Neural cell (in vitro differentiated cells): ENCODE results near the gene PLXNA2. TPM values are rescaled to one million over a fixed set of nuclear protein-coding genes. Genes with fewer than 3 reads are reported as not detected.
A peak's percentile ranks its signal among the peaks of the same experiment; 100 is the strongest.

Experiments used
- H2AFZ ChIP-seq: fragments of 200-600, 300-800 bp; sonication (generic), shearing (Covaris generic); 2 replicates; pipeline ENCODE4 v1.6.0; 2014; ENCODE audit warnings: low read depth, mild to moderate bottlenecking, antibody characterized with exemption, low read length, moderate library complexity
- H3F3A ChIP-seq: fragments of 200-600 bp; shearing (Covaris generic); 2 replicates; pipeline ENCODE4 v1.6.1; 2016; ENCODE audit warnings: mild to moderate bottlenecking, moderate library complexity, mixed read lengths, antibody characterized with exemption, low read length; ENCODE audit not compliant: insufficient read depth, poor library complexity, severe bottlenecking
- H3K27ac ChIP-seq: fragments of 200-600, 300-800 bp; sonication (generic), shearing (Covaris generic); 2 replicates; pipeline ENCODE4 v1.5.1; 2014; ENCODE audit warnings: mild to moderate bottlenecking, low read length, moderate library complexity
- H3K27me3 ChIP-seq: fragments of 300-800, 200-600 bp; sonication (generic), shearing (Covaris generic); 2 replicates; pipeline ENCODE4 v1.6.0; 2014; ENCODE audit warnings: mild to moderate bottlenecking, low read depth, low read length, moderate library complexity; ENCODE audit not compliant: insufficient read depth
- H3K36me3 ChIP-seq: fragments of 300-800, 200-600 bp; sonication (generic), shearing (Covaris generic); 2 replicates; pipeline ENCODE4 v1.5.1; 2014; ENCODE audit warnings: mild to moderate bottlenecking, antibody characterized with exemption, low read length, moderate library complexity; ENCODE audit not compliant: insufficient read depth
- H3K4me2 ChIP-seq: fragments of 300-800, 200-600 bp; sonication (generic), shearing (Covaris generic); 2 replicates; pipeline ENCODE4 v1.6.0; 2014; ENCODE audit warnings: mild to moderate bottlenecking, low read length
- H3K4me3 ChIP-seq: fragments of 300-800, 200-600 bp; sonication (generic), shearing (Covaris generic); 2 replicates; pipeline ENCODE4 v1.5.1; 2014; ENCODE audit warnings: mild to moderate bottlenecking, low read length, moderate library complexity
- H3K79me2 ChIP-seq: fragments of 200-600 bp; shearing (Covaris generic); replicated peaks from 2 replicates; pipeline ENCODE4 v1.6.0; 2014; ENCODE audit warnings: mild to moderate bottlenecking, low read length, moderate library complexity; ENCODE audit not compliant: insufficient read depth
- H3K9ac ChIP-seq: fragments of 300-800, 200-600 bp; sonication (generic), shearing (Covaris generic); 2 replicates; pipeline ENCODE4 v1.6.1; 2016; ENCODE audit warnings: mild to moderate bottlenecking, low read length, mixed read lengths
- H3K9me2 ChIP-seq: fragments of 200-600 bp; shearing (Covaris generic); 2 replicates; pipeline ENCODE4 v1.6.1; 2016; ENCODE audit warnings: mild to moderate bottlenecking, low read length, mixed read lengths; ENCODE audit not compliant: insufficient read depth
- H3K9me3 ChIP-seq: fragments of 200-600, 300-800 bp; sonication (generic), shearing (Covaris generic); 2 replicates; pipeline ENCODE4 v1.6.1; 2016; ENCODE audit warnings: mild to moderate bottlenecking, mixed run types, low read length, moderate library complexity, mixed read lengths
- H4K20me1 ChIP-seq: fragments of 200-600 bp; shearing (Covaris generic); 2 replicates; pipeline ENCODE4 v1.6.1; 2016; ENCODE audit warnings: mild to moderate bottlenecking, mixed run types; ENCODE audit not compliant: insufficient read depth
- EP300 ChIP-seq: fragments of 450-650 bp; conservative IDR thresholded peaks from 2 replicates; pipeline ENCODE4 v1.6.1; 2014; ENCODE audit warnings: antibody characterized with exemption, mild to moderate bottlenecking, moderate library complexity; ENCODE audit not compliant: poor library complexity, severe bottlenecking
- EZH2 ChIP-seq: fragments of 200-600, 300-800 bp; shearing (Covaris generic), sonication (generic); IDR thresholded peaks from 2 replicates; pipeline ENCODE4 v1.6.1; 2014; ENCODE audit warnings: antibody characterized with exemption, low read length, borderline replicate concordance, mild to moderate bottlenecking; ENCODE audit not compliant: insufficient read depth, poor library complexity, severe bottlenecking
- MXI1 ChIP-seq: fragments of 450-650 bp; conservative IDR thresholded peaks from 2 replicates; pipeline ENCODE4 v1.6.1; 2014; ENCODE audit warnings: antibody characterized with exemption, mild to moderate bottlenecking; ENCODE audit not compliant: poor library complexity, severe bottlenecking
- POLR2AphosphoS5 ChIP-seq: IDR thresholded peaks from 2 replicates; pipeline ENCODE4 v1.6.1; 2012
- RAD21 ChIP-seq: fragments of 450-650 bp; conservative IDR thresholded peaks from 2 replicates; pipeline ENCODE4 v1.6.1; 2014; ENCODE audit warnings: antibody characterized with exemption, mild to moderate bottlenecking, moderate library complexity
- REST ChIP-seq: IDR thresholded peaks from 2 replicates; pipeline ENCODE4 v1.6.1; 2012; ENCODE audit warnings: borderline replicate concordance
- SMC3 ChIP-seq: fragments of 450-650 bp; conservative IDR thresholded peaks from 2 replicates; pipeline ENCODE4 v1.6.1; 2014; ENCODE audit warnings: antibody characterized with exemption, mild to moderate bottlenecking, moderate library complexity; ENCODE audit not compliant: poor library complexity
- TAF1 ChIP-seq: IDR thresholded peaks from 2 replicates; pipeline ENCODE4 v1.6.1; 2012; ENCODE audit warnings: low read depth
- polyA plus RNA-seq: library from polyadenylated mRNA; depleted of rRNA; stranded (reverse); fragments of >200 nt; gene quantifications from 2 replicates; pipeline ENCODE4 v1.2.3, GENCODE V29; 2014
- TF ChIP-seq, protein P1 (sequence below): fragments of 450-650 bp; IDR thresholded peaks from 2 replicates; pipeline ENCODE4 v1.5.1; 2014; ENCODE audit warnings: antibody characterized with exemption, mild to moderate bottlenecking, moderate library complexity; ENCODE audit not compliant: poor library complexity, severe bottlenecking

The PLXNA2 gene
- polyA plus RNA-seq, 1 donor from 2014 or later: 30.6 TPM

DNA sequence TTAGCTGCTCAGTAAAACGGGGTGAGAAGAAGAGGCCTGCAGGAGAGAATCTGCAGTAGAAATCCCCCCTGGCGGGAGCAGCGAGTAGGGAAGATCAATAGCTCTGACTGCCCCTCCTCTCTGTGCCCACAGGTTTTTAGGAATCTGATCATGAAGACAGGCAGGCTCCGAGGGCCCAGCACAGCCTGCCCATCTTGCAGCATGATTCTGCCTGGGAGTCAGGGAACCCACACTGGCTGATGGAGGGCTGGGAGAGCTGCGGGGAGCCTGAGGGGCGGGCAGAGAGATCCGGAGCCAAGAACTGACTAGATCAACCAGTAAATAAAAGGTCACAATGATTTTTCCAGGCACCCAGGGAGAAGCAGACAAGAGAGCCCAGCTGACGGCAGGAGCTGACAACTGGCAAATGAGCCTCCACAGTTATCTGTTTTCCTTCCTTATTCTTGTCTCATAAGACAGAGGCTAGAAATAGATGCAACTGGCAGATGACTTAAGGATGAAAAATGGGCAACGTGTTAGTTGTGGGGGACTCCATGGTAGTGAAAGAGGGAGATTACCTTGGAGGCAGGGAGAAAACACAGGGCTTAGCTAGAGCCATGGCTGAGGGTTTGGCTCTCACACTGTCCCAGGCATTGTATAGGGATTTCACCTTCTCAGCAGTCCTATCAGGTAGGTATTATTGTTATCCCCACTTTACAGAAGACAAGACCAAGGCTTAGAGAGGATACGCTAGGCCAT, 116.2 kb downstream of the PLXNA2 start:
- TF ChIP-seq TAF1: no peak
- TF ChIP-seq EP300: peak; percentile 36
- H3K9me2 ChIP-seq: no peaks in the 10 kb centered on the region
- peaks cover 5% of the 10 kb centered on the region for H3F3A ChIP-seq
- no peaks in the 10 kb centered on the region for H3K36me3 ChIP-seq
- no peaks in the 10 kb centered on the region for H3K79me2 ChIP-seq
- H3K4me3 ChIP-seq: peak overlapping the region; percentile 23
- no peaks in the 10 kb centered on the region for H3K27me3 ChIP-seq
- peak overlapping the region; percentile 65 for H3K27ac ChIP-seq
- no peaks in the 10 kb centered on the region for H3K9me3 ChIP-seq
- peak overlapping the region; percentile 45 for H3K9ac ChIP-seq
- no peak overlapping the region for H3K4me2 ChIP-seq
- H4K20me1 ChIP-seq: no peaks in the 10 kb centered on the region
- H2AFZ ChIP-seq: no peak overlapping the region

- Histone ChIP-seq H3K9ac (peak overlapping the region; percentile 45), H3K27ac (peak overlapping the region; percentile 65), H3K36me3 (no peaks in the 10 kb centered on the region), H3K4me2 (no peak overlapping the region), H3K9me2 (no peaks in the 10 kb centered on the region), H3F3A (peaks cover 5% of the 10 kb centered on the region), H2AFZ (no peak overlapping the region), H3K27me3 (no peaks in the 10 kb centered on the region), H3K9me3 (no peaks in the 10 kb centered on the region), H3K4me3 (peak overlapping the region; percentile 23), H4K20me1 (no peaks in the 10 kb centered on the region), H3K79me2 (no peaks in the 10 kb centered on the region)
- TF ChIP-seq REST: no peak
- TF ChIP-seq EP300: no peak
- TF ChIP-seq TAF1: no peak
- TF ChIP-seq POLR2AphosphoS5: no peak
- TF ChIP-seq SMC3: no peak
These were observed 116.9 kb downstream of the PLXNA2 start for GRCh38 chr1:208127284-208127683.

- no peak for TF ChIP-seq MXI1
- TF ChIP-seq TAF1: no peak
- no peak for TF ChIP-seq EP300
- TF ChIP-seq POLR2AphosphoS5: no peak
- TF ChIP-seq RAD21: no peak
- no peak for TF ChIP-seq REST
- no peak for TF ChIP-seq SMC3
- TF ChIP-seq, protein P1, sequence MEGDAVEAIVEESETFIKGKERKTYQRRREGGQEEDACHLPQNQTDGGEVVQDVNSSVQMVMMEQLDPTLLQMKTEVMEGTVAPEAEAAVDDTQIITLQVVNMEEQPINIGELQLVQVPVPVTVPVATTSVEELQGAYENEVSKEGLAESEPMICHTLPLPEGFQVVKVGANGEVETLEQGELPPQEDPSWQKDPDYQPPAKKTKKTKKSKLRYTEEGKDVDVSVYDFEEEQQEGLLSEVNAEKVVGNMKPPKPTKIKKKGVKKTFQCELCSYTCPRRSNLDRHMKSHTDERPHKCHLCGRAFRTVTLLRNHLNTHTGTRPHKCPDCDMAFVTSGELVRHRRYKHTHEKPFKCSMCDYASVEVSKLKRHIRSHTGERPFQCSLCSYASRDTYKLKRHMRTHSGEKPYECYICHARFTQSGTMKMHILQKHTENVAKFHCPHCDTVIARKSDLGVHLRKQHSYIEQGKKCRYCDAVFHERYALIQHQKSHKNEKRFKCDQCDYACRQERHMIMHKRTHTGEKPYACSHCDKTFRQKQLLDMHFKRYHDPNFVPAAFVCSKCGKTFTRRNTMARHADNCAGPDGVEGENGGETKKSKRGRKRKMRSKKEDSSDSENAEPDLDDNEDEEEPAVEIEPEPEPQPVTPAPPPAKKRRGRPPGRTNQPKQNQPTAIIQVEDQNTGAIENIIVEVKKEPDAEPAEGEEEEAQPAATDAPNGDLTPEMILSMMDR: no peak
- TF ChIP-seq EZH2: no peak
- no peak overlapping the region for H2AFZ ChIP-seq
- H3K9me2 ChIP-seq: no peaks in the 10 kb centered on the region
- H3K4me2 ChIP-seq: no peak overlapping the region
- no peaks in the 10 kb centered on the region for H4K20me1 ChIP-seq
- H3K4me3 ChIP-seq: no peak overlapping the region
- no peaks in the 10 kb centered on the region for H3K79me2 ChIP-seq
- no peak overlapping the region for H3K27ac ChIP-seq
- H3K9ac ChIP-seq: no peak overlapping the region
- no peaks in the 10 kb centered on the region for H3K36me3 ChIP-seq
- H3K9me3 ChIP-seq: no peaks in the 10 kb centered on the region
- H3K27me3 ChIP-seq: no peaks in the 10 kb centered on the region
- peaks cover 5% of the 10 kb centered on the region for H3F3A ChIP-seq
These were observed 118.1 kb downstream of the PLXNA2 start for GRCh38 chr1:208126108-208126507.
